Right lobe of liver (tissue), 6 donors: ENCODE data around the gene PCK2. TPM values are rescaled to one million over a fixed set of nuclear protein-coding genes. Genes with fewer than 3 reads are reported as not detected.

Experiments used
- ATAC-seq, 4 donors: fragments of 200-7000 bp; cut with Tn5 transposase; one replicate each; pipeline ENCODE4 v1.9.1; 2020; ENCODE audit warnings: mild to moderate bottlenecking in 4 of 4, moderate library complexity in 4 of 4
- DNase-seq, 3 donors: peaks; one replicate each; pipeline ENCODE4 v3.0.0-alpha.2; 2020
- H3K27ac ChIP-seq, 3 donors: fragments of 200-600 bp; one replicate each; pipeline ENCODE4 v1.8.0; 2022
- H3K27me3 ChIP-seq, 2 donors: fragments of 200-600 bp; one replicate each; pipeline ENCODE4 v1.8.0; 2022
- H3K36me3 ChIP-seq, 4 donors: fragments of 200-600 bp; sonication (generic) in 1 of 4; one replicate each; pipeline versions ENCODE4 v1.5.1 to v1.8.0; 2017 to 2022; ENCODE audit warnings: control low read depth in 1 of 4
- H3K4me1 ChIP-seq, 4 donors: fragments of 200-600 bp; sonication (generic) in 1 of 4; one replicate each; pipeline versions ENCODE4 v1.5.1 to v1.8.0; 2017 to 2022; ENCODE audit warnings: control low read depth in 1 of 4
- H3K4me3 ChIP-seq, 3 donors: fragments of 200-600 bp; one replicate each; pipeline ENCODE4 v1.8.0; 2022
- H3K9me3 ChIP-seq, 4 donors: fragments of 200-600 bp; sonication (generic) in 1 of 4; one replicate each; pipeline versions ENCODE4 v1.5.1 to v1.8.0; 2017 to 2022; ENCODE audit warnings: control low read depth in 1 of 4
- CTCF ChIP-seq, 4 donors: fragments of 200-600 bp in 3 of 4; fragments of 450-650 bp in 1 of 4; IDR thresholded peaks; one replicate each; pipeline versions ENCODE4 v1.5.1 to v1.8.0; 2016 to 2022; ENCODE audit warnings: antibody characterized with exemption in 4 of 4, mild to moderate bottlenecking in 2 of 4
- POLR2A ChIP-seq: fragments of 450-650 bp; IDR thresholded peaks from one replicate; pipeline ENCODE4 v1.6.1; 2017; ENCODE audit warnings: antibody characterized with exemption, mild to moderate bottlenecking
- WGBS: methylation state at CpG from one replicate; pipeline ENCODE4 v1.1.6; 2018; ENCODE audit warnings: low coverage, low lambda C conversion rate; ENCODE audit not compliant: insufficient coverage; ENCODE audit errors: missing lambda C conversion rate; 5-methylcytosine and 5-hydroxymethylcytosine counted together
- intact Hi-C, 2 donors: fragments of 100-400 bp; cut with DNase I; formaldehyde crosslinking; loops; one replicate each; pipeline versions ENCODE4 v1.11.2 to v1.14.1; 2022
- total RNA-seq, 6 experiments: library from RNA; depleted of rRNA in 2 of 6; stranded (reverse); fragments of >200 nt in 2 of 6; fragmentation: NEBNext Ultra II Directional in 3 of 6; extraction: Animal tissue kit (Norgen Biotek cat#: 25700) in 3 of 6; gene quantifications; one replicate each; pipeline versions ENCODE4 v1.1.0 to v1.2.4, GENCODE V29; 2016 to 2023
- donor health status: DM: no; HTN: yes; CAD: no.
- donor health status: DM: no; HTN: no; CAD: no.
- donor health status: DM: no; HTN: no; CAD: no.
- donor health status: DM: no; HTN: yes; CAD: no.
- donor health status: DM: no; HTN: yes; CAD: no.

PCK2 gene
- total RNA-seq, 6 experiments from 2014 or later: 124 to 615 (median 240) TPM

DNA sequence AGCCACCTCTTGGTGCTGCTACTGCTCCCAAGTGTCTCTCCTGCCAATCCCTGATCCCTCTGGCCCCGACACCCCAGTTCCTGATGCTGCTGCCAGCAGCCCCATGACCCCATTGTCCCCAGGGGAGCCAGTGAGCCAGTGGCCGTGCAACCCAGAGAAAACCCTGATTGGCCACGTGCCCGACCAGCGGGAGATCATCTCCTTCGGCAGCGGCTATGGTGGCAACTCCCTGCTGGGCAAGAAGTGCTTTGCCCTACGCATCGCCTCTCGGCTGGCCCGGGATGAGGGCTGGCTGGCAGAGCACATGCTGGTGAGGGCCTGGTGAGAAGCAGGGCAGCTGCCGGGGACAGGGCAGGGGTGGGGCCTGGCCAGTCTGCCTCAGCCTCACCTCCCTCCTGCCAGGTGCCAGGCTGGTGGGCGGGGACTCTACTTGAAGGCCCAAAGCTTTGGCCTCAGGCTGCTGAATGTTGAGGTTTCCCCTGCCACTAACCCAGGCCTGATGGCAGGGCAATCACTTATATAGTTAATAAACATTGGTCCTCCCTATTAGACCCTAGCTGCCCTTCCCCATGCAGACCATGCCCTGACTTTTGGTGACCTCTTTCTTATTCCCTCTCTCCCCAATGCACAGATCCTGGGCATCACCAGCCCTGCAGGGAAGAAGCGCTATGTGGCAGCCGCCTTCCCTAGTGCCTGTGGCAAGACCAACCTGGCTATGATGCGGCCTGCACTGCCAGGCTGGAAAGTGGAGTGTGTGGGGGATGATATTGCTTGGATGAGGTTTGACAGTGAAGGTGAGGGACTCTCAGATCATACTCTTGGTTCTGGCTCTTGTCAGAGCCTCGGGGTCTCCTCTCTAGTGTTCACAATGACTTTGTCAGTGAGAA, 5.1 kb downstream of the PCK2 start:
- intact Hi-C loops: loop anchor here in 1 of 2 donors (10.0 kb wide), 1 partner anchor 56 kb away; no protein-coding TSS in a partner anchor
- Histone ChIP-seq H3K36me3 (peaks cover 0 to 68% (median 13%) of the 10 kb centered on the region in 4 donors), H3K9me3 (no peaks in the 10 kb centered on the region), H3K27ac (peak overlapping the region in 1 of 3 donors; percentile 39), H3K27me3 (no peaks in the 10 kb centered on the region), H3K4me3 (no peak overlapping the region), H3K4me1 (peaks cover 0 to 84% (median 26%) of the 10 kb centered on the region in 4 donors)
- TF ChIP-seq POLR2A (no peak), CTCF (IDR thresholded peaks at IDR 0.05) (no peak)
- ATAC-seq (peak in 2 of 4 donors; percentile 4 to 25), DNase-seq (peak in 2 of 3 donors; percentile 72 to 82)
- WGBS: 46% methylated on average over 5 of the region's 17 CpGs

GRCh38 chr14:24100197-24100981, 6.3 kb downstream of the PCK2 start:
- H3K36me3 ChIP-seq: peaks cover 0 to 68% (median 13%) of the 10 kb centered on the region in 4 donors
- WGBS: 47% methylated on average over 3 of the region's 4 CpGs
- no peak for TF ChIP-seq POLR2A
- no peak for TF ChIP-seq CTCF (IDR thresholded peaks at IDR 0.05)

GRCh38 chr14:24100982-24101494, 6.9 kb downstream of the PCK2 start:
- WGBS: 66% methylated on average over 3 of the region's 3 CpGs
- Histone ChIP-seq H3K9me3 (no peaks in the 10 kb centered on the region), H3K27ac (peak overlapping the region in 1 of 3 donors; percentile 39), H3K4me3 (no peak overlapping the region), H3K27me3 (no peaks in the 10 kb centered on the region), H3K36me3 (peaks cover 0 to 68% (median 13%) of the 10 kb centered on the region in 4 donors), H3K4me1 (peaks cover 0 to 96% (median 28%) of the 10 kb centered on the region in 4 donors)
- no peak for TF ChIP-seq POLR2A
- no peak for TF ChIP-seq CTCF (IDR thresholded peaks at IDR 0.05)
- no peak for ATAC-seq
- no peak for DNase-seq
- intact Hi-C loops: no loop called here

More at GRCh38 chr14:24100197-24100981, 6.3 kb downstream of the PCK2 start:
- H3K27me3 ChIP-seq: no peaks in the 10 kb centered on the region
- H3K4me1 ChIP-seq: peaks cover 0 to 94% (median 27%) of the 10 kb centered on the region in 4 donors
- intact Hi-C loops: no loop called here
- ATAC-seq (no peak), DNase-seq (no peak)
- no peaks in the 10 kb centered on the region for H3K9me3 ChIP-seq
- peak overlapping the region in 1 of 3 donors; percentile 39 for H3K27ac ChIP-seq
- H3K4me3 ChIP-seq: no peak overlapping the region

DNA sequence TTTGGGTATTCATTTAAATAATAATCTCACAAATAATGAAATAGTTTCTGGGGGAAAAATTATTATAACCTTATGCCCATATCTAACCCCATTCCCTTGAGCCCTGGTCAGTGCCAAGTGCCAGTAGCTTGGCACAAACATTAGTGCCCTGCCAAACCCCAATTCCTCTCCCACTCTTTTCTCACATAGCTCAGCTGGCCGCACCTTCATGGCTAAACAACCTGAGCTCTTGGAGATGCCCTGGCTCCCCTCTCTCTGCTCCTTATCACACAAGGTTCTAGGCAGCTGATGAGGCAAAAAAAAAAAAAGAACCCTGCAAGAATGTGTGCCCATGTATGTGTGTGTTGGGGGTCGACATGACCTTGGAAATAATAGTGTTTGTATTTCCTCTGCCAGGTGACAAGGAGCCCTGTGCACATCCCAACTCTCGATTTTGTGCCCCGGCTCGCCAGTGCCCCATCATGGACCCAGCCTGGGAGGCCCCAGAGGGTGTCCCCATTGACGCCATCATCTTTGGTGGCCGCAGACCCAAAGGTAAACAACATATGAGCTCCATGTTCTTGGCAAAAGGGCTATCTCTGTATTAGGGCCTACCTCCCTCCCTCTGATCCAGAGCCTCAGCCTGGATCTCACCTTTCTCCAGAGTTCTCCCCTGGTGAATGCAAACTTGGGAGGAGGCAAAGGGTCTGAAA, 8.4 kb downstream of the PCK2 start:
- no peak overlapping the region for H3K4me3 ChIP-seq
- TF ChIP-seq CTCF (IDR thresholded peaks at IDR 0.05) (no peak), POLR2A (no peak)
- no peaks in the 10 kb centered on the region for H3K9me3 ChIP-seq
- intact Hi-C loops: no loop called here
- peaks cover 0 to 94% (median 26%) of the 10 kb centered on the region in 4 donors for H3K4me1 ChIP-seq
- H3K36me3 ChIP-seq: peaks cover 0 to 57% (median 13%) of the 10 kb centered on the region in 4 donors
- no peaks in the 10 kb centered on the region for H3K27me3 ChIP-seq
- WGBS: 78% methylated on average over 1 of the region's 7 CpGs
- H3K27ac ChIP-seq: peak overlapping the region in 1 of 3 donors; percentile 39
- DNase-seq (no peak), ATAC-seq (no peak)
